ENCODE measurements around the gene PPTC7. TPM values are rescaled to one million over a fixed set of nuclear protein-coding genes. Genes with fewer than 3 reads are reported as not detected.
"Not testable (repeated sequence)": the region's sequence is repeated elsewhere in the genome, so short reads cannot be mapped to it uniquely, and the experiment has no call there.

The PPTC7 gene
- total RNA-seq, 1 donor from 2014 or later = 14.4 TPM

- peak; percentile 30 for ATAC-seq
Observed at GRCh38 chr12:110585231-110585799, 2.2 kb upstream of the PPTC7 start.

- peak; percentile 36 for ATAC-seq
Observed at GRCh38 chr12:110582276-110583136, 612 bp downstream of the PPTC7 start.

- ATAC-seq = no peak
Observed at GRCh38 chr12:110581931-110582275, 1.2 kb downstream of the PPTC7 start.

GRCh38 chr12:110579535-110580253 is 3.4 kb downstream of the PPTC7 start:
- no peak for ATAC-seq

- peak; percentile 64 for ATAC-seq
Observed at GRCh38 chr12:110578694-110579534, 4.2 kb downstream of the PPTC7 start.

GRCh38 chr12:110577864-110578693 is 5.0 kb downstream of the PPTC7 start:
- peak; percentile 89 for ATAC-seq

- no peak for ATAC-seq
Observed at GRCh38 chr12:110576504-110576903, 6.6 kb downstream of the PPTC7 start.

GRCh38 chr12:110575326-110575725 is 7.8 kb downstream of the PPTC7 start:
- no peak for ATAC-seq

- not testable (repeated sequence) for ATAC-seq
Observed at GRCh38 chr12:110574717-110575230, 8.3 kb downstream of the PPTC7 start.

- no peak for ATAC-seq
Observed at GRCh38 chr12:110574044-110574443, 9.1 kb downstream of the PPTC7 start.

GRCh38 chr12:110570798-110571197 is 12.3 kb downstream of the PPTC7 start:
- ATAC-seq = not testable (repeated sequence)

GRCh38 chr12:110569838-110570237 is 13.3 kb downstream of the PPTC7 start:
- not testable (repeated sequence) for ATAC-seq

- no peak for ATAC-seq
Observed at GRCh38 chr12:110568752-110569151, 14.4 kb downstream of the PPTC7 start.

- ATAC-seq = no peak
Observed at GRCh38 chr12:110566993-110567392, 16.1 kb downstream of the PPTC7 start.

GRCh38 chr12:110565894-110566871 is 16.9 kb downstream of the PPTC7 start:
- ATAC-seq = peak; percentile 73

GRCh38 chr12:110564471-110564991 is 18.6 kb downstream of the PPTC7 start:
- ATAC-seq = no peak

GRCh38 chr12:110563702-110564470 is 19.2 kb downstream of the PPTC7 start:
- no peak for ATAC-seq

- ATAC-seq = not testable (repeated sequence)
Observed at GRCh38 chr12:110562386-110562785, 20.7 kb downstream of the PPTC7 start.
